Measurements from ENCODE around the gene COL4A2.

COL4A2 gene

GRCh38 chr13:110280985-110281688 is 25.9 kb upstream of the COL4A2 start:
- Histone ChIP-seq H3K9ac (ENCODE audit: low read depth in 1 of 2, low read length in 2 of 2) (no peak overlapping the region), H3K4me1 (ENCODE audit: control insufficient read depth in 1 of 2, insufficient read depth in 2 of 2, low read length in 2 of 2) (peaks cover 0 to 14% of the 10 kb centered on the region in 2 donors), H3K4me3 (ENCODE audit: low read depth in 1 of 2, low read length in 2 of 2) (no peak overlapping the region), H3K36me3 (ENCODE audit: control insufficient read depth in 1 of 2, insufficient read depth in 2 of 2, low read length in 2 of 2) (no peaks in the 10 kb centered on the region), H3K27ac (ENCODE audit: low read depth, low read length) (no peak overlapping the region), H3K27me3 (ENCODE audit: control insufficient read depth in 1 of 2, insufficient read depth in 2 of 2, low read length in 2 of 2) (no peaks in the 10 kb centered on the region), H3K9me3 (ENCODE audit: control insufficient read depth in 1 of 2, low read length in 2 of 2) (no peaks in the 10 kb centered on the region)

- H3K4me1 ChIP-seq (ENCODE audit: control insufficient read depth in 1 of 2, insufficient read depth in 2 of 2, low read length in 2 of 2): peaks cover 0 to 15% of the 10 kb centered on the region in 2 donors
- no peak overlapping the region for H3K4me3 ChIP-seq (ENCODE audit: low read depth in 1 of 2, low read length in 2 of 2)
- no peaks in the 10 kb centered on the region for H3K27me3 ChIP-seq (ENCODE audit: control insufficient read depth in 1 of 2, insufficient read depth in 2 of 2, low read length in 2 of 2)
- no peak overlapping the region for H3K27ac ChIP-seq (ENCODE audit: low read depth, low read length)
- no peak overlapping the region for H3K9ac ChIP-seq (ENCODE audit: low read depth in 1 of 2, low read length in 2 of 2)
- no peaks in the 10 kb centered on the region for H3K9me3 ChIP-seq (ENCODE audit: control insufficient read depth in 1 of 2, low read length in 2 of 2)
- H3K36me3 ChIP-seq (ENCODE audit: control insufficient read depth in 1 of 2, insufficient read depth in 2 of 2, low read length in 2 of 2): no peaks in the 10 kb centered on the region
Measured at GRCh38 chr13:110281736-110282135, 25.3 kb upstream of the COL4A2 start.

GRCh38 chr13:110282316-110282841 is 24.7 kb upstream of the COL4A2 start:
- Histone ChIP-seq H3K9me3 (ENCODE audit: control insufficient read depth in 1 of 2, low read length in 2 of 2) (no peaks in the 10 kb centered on the region), H3K4me3 (ENCODE audit: low read depth in 1 of 2, low read length in 2 of 2) (no peak overlapping the region), H3K9ac (ENCODE audit: low read depth in 1 of 2, low read length in 2 of 2) (no peak overlapping the region), H3K27ac (ENCODE audit: low read depth, low read length) (no peak overlapping the region), H3K27me3 (ENCODE audit: control insufficient read depth in 1 of 2, insufficient read depth in 2 of 2, low read length in 2 of 2) (no peaks in the 10 kb centered on the region), H3K4me1 (ENCODE audit: control insufficient read depth in 1 of 2, insufficient read depth in 2 of 2, low read length in 2 of 2) (peaks cover 0 to 15% of the 10 kb centered on the region in 2 donors), H3K36me3 (ENCODE audit: control insufficient read depth in 1 of 2, insufficient read depth in 2 of 2, low read length in 2 of 2) (no peaks in the 10 kb centered on the region)

- Histone ChIP-seq H3K4me1 (ENCODE audit: control insufficient read depth in 1 of 2, insufficient read depth in 2 of 2, low read length in 2 of 2) (peaks cover 0 to 15% of the 10 kb centered on the region in 2 donors), H3K9me3 (ENCODE audit: control insufficient read depth in 1 of 2, low read length in 2 of 2) (no peaks in the 10 kb centered on the region), H3K4me3 (ENCODE audit: low read depth in 1 of 2, low read length in 2 of 2) (no peak overlapping the region), H3K9ac (ENCODE audit: low read depth in 1 of 2, low read length in 2 of 2) (no peak overlapping the region), H3K27me3 (ENCODE audit: control insufficient read depth in 1 of 2, insufficient read depth in 2 of 2, low read length in 2 of 2) (no peaks in the 10 kb centered on the region), H3K27ac (ENCODE audit: low read depth, low read length) (no peak overlapping the region), H3K36me3 (ENCODE audit: control insufficient read depth in 1 of 2, insufficient read depth in 2 of 2, low read length in 2 of 2) (no peaks in the 10 kb centered on the region)
Measured at GRCh38 chr13:110283736-110284517, 23.2 kb upstream of the COL4A2 start.

- Histone ChIP-seq H3K4me1 (ENCODE audit: control insufficient read depth in 1 of 2, insufficient read depth in 2 of 2, low read length in 2 of 2) (peaks cover 0 to 15% of the 10 kb centered on the region in 2 donors), H3K27ac (ENCODE audit: low read depth, low read length) (no peak overlapping the region), H3K36me3 (ENCODE audit: control insufficient read depth in 1 of 2, insufficient read depth in 2 of 2, low read length in 2 of 2) (no peaks in the 10 kb centered on the region), H3K27me3 (ENCODE audit: control insufficient read depth in 1 of 2, insufficient read depth in 2 of 2, low read length in 2 of 2) (no peaks in the 10 kb centered on the region), H3K4me3 (ENCODE audit: low read depth in 1 of 2, low read length in 2 of 2) (no peak overlapping the region), H3K9me3 (ENCODE audit: control insufficient read depth in 1 of 2, low read length in 2 of 2) (no peaks in the 10 kb centered on the region), H3K9ac (ENCODE audit: low read depth in 1 of 2, low read length in 2 of 2) (no peak overlapping the region)
Measured at GRCh38 chr13:110284779-110285484, 22.2 kb upstream of the COL4A2 start.

- Histone ChIP-seq H3K4me1 (ENCODE audit: control insufficient read depth in 1 of 2, insufficient read depth in 2 of 2, low read length in 2 of 2) (peaks cover 0 to 15% of the 10 kb centered on the region in 2 donors), H3K9me3 (ENCODE audit: control insufficient read depth in 1 of 2, low read length in 2 of 2) (no peaks in the 10 kb centered on the region), H3K27me3 (ENCODE audit: control insufficient read depth in 1 of 2, insufficient read depth in 2 of 2, low read length in 2 of 2) (no peaks in the 10 kb centered on the region), H3K27ac (ENCODE audit: low read depth, low read length) (no peak overlapping the region), H3K36me3 (ENCODE audit: control insufficient read depth in 1 of 2, insufficient read depth in 2 of 2, low read length in 2 of 2) (no peaks in the 10 kb centered on the region), H3K9ac (ENCODE audit: low read depth in 1 of 2, low read length in 2 of 2) (no peak overlapping the region), H3K4me3 (ENCODE audit: low read depth in 1 of 2, low read length in 2 of 2) (no peak overlapping the region)
Measured at GRCh38 chr13:110285991-110286832, 20.9 kb upstream of the COL4A2 start.

GRCh38 chr13:110286833-110287819 is 20.0 kb upstream of the COL4A2 start:
- Histone ChIP-seq H3K9me3 (ENCODE audit: control insufficient read depth in 1 of 2, low read length in 2 of 2) (no peaks in the 10 kb centered on the region), H3K27ac (ENCODE audit: low read depth, low read length) (no peak overlapping the region), H3K4me3 (ENCODE audit: low read depth in 1 of 2, low read length in 2 of 2) (no peak overlapping the region), H3K4me1 (ENCODE audit: control insufficient read depth in 1 of 2, insufficient read depth in 2 of 2, low read length in 2 of 2) (peaks cover 0 to 15% of the 10 kb centered on the region in 2 donors), H3K27me3 (ENCODE audit: control insufficient read depth in 1 of 2, insufficient read depth in 2 of 2, low read length in 2 of 2) (no peaks in the 10 kb centered on the region), H3K9ac (ENCODE audit: low read depth in 1 of 2, low read length in 2 of 2) (no peak overlapping the region), H3K36me3 (ENCODE audit: control insufficient read depth in 1 of 2, insufficient read depth in 2 of 2, low read length in 2 of 2) (no peaks in the 10 kb centered on the region)

GRCh38 chr13:110289174-110289573 is 17.9 kb upstream of the COL4A2 start:
- H3K27ac ChIP-seq (ENCODE audit: low read depth, low read length): no peak overlapping the region
- no peaks in the 10 kb centered on the region for H3K9me3 ChIP-seq (ENCODE audit: control insufficient read depth in 1 of 2, low read length in 2 of 2)
- no peaks in the 10 kb centered on the region for H3K36me3 ChIP-seq (ENCODE audit: control insufficient read depth in 1 of 2, insufficient read depth in 2 of 2, low read length in 2 of 2)
- no peaks in the 10 kb centered on the region for H3K27me3 ChIP-seq (ENCODE audit: control insufficient read depth in 1 of 2, insufficient read depth in 2 of 2, low read length in 2 of 2)
- peaks cover 3 to 7% of the 10 kb centered on the region in 2 donors for H3K4me1 ChIP-seq (ENCODE audit: control insufficient read depth in 1 of 2, insufficient read depth in 2 of 2, low read length in 2 of 2)
- H3K9ac ChIP-seq (ENCODE audit: low read depth in 1 of 2, low read length in 2 of 2): no peak overlapping the region
- H3K4me3 ChIP-seq (ENCODE audit: low read depth in 1 of 2, low read length in 2 of 2): no peak overlapping the region

- no peaks in the 10 kb centered on the region for H3K27me3 ChIP-seq (ENCODE audit: control insufficient read depth in 1 of 2, insufficient read depth in 2 of 2, low read length in 2 of 2)
- H3K4me1 ChIP-seq (ENCODE audit: control insufficient read depth in 1 of 2, insufficient read depth in 2 of 2, low read length in 2 of 2): peaks cover 6% of the 10 kb centered on the region in 2 donors
- no peaks in the 10 kb centered on the region for H3K36me3 ChIP-seq (ENCODE audit: control insufficient read depth in 1 of 2, insufficient read depth in 2 of 2, low read length in 2 of 2)
- H3K27ac ChIP-seq (ENCODE audit: low read depth, low read length): no peak overlapping the region
- no peaks in the 10 kb centered on the region for H3K9me3 ChIP-seq (ENCODE audit: control insufficient read depth in 1 of 2, low read length in 2 of 2)
- no peak overlapping the region for H3K9ac ChIP-seq (ENCODE audit: low read depth in 1 of 2, low read length in 2 of 2)
- no peak overlapping the region for H3K4me3 ChIP-seq (ENCODE audit: low read depth in 1 of 2, low read length in 2 of 2)
Measured at GRCh38 chr13:110289661-110290060, 17.4 kb upstream of the COL4A2 start.
